ENCODE data around the gene ADK. TPM values are rescaled to one million over a fixed set of nuclear protein-coding genes. Genes with fewer than 3 reads are reported as not detected.

ADK gene
- total and polyA plus RNA-seq, 2 of the 13 experiments (the other 11 are each of a cell fraction or from before 2014, with no cell fraction given) = 48.6 to 79.1 TPM

DNA sequence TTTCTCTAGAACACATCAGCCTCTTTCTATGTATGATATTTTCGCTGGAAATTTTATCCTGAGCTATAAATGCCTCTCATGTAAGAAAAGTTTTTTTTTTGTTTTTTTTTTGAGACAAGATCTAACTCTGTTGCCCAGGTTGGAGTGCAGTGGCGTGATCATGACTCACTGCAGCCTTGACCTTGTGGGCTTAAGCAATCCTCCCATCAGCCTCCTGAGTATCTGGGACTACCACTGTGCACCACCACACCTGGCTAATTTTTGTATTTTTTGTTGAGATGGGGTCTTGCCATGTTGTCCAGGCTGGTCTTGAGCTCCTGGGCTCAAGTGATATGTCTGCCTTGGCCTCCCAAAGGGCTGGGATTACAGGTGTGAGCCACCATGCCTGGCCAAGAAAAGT, 80.4 kb downstream of the ADK start:
- no peaks in the 10 kb centered on the region for H3K27me3 ChIP-seq (ENCODE audit: control insufficient read depth in 1 of 2, insufficient read depth in 2 of 2, low read length in 2 of 2)
- no peak overlapping the region for H3K4me2 ChIP-seq (ENCODE audit: low read depth, low read length)
- TF ChIP-seq ZNF124 (CRISPR knock-in tag; IDR thresholded peaks at IDR 0.05) (no peak), FOSL1 (CRISPR knock-in tag; IDR thresholded peaks at IDR 0.05; ENCODE audit: borderline replicate concordance) (peak; percentile 50; the same call in 1 of the 2 replicates), ARID5B (CRISPR knock-in tag; IDR thresholded peaks at IDR 0.05) (peak; percentile 46), JUNB (CRISPR knock-in tag; IDR thresholded peaks at IDR 0.05; ENCODE audit: borderline replicate concordance) (0 out of 2 replicates have a peak, but pooled peaks have one; percentile 43), CEBPG (CRISPR knock-in tag; IDR thresholded peaks at IDR 0.05) (peak; percentile 60), ZNF121 (CRISPR knock-in tag; IDR thresholded peaks at IDR 0.05) (peak; percentile 82), ELF4 (CRISPR knock-in tag; IDR thresholded peaks at IDR 0.05; ENCODE audit: borderline replicate concordance) (no peak), PAX8 (CRISPR knock-in tag; IDR thresholded peaks at IDR 0.05; ENCODE audit: borderline replicate concordance) (no peak), NR2F6 (IDR thresholded peaks at IDR 0.05) (peak; percentile 46), NR2F6 (CRISPR knock-in tag; IDR thresholded peaks at IDR 0.05) (peak; percentile 76), GATAD2A (CRISPR knock-in tag; IDR thresholded peaks at IDR 0.05) (peak; percentile 49), FOSL2 (CRISPR knock-in tag; IDR thresholded peaks at IDR 0.05) (peak; percentile 95), SRY (CRISPR knock-in tag; IDR thresholded peaks at IDR 0.05) (no peak), ZNF563 (CRISPR knock-in tag; IDR thresholded peaks at IDR 0.05) (0 out of 2 replicates have a peak, but pooled peaks have one; percentile 30), CEBPB (IDR thresholded peaks at IDR 0.05; ENCODE audit: borderline replicate concordance, low read depth, low read length) (peak; percentile 54; the same call in 1 of the 2 replicates), RARA (CRISPR knock-in tag; IDR thresholded peaks at IDR 0.05) (peak; percentile 21; the same call in 1 of the 2 replicates), ZBTB38 (CRISPR knock-in tag; IDR thresholded peaks at IDR 0.05) (no peak)
- TF ChIP-seq, protein P1, sequence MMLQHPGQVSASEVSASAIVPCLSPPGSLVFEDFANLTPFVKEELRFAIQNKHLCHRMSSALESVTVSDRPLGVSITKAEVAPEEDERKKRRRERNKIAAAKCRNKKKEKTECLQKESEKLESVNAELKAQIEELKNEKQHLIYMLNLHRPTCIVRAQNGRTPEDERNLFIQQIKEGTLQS (CRISPR knock-in tag; IDR thresholded peaks at IDR 0.05) = peak; percentile 62; the same call in 1 of the 2 replicates
- no peak overlapping the region for H3K27ac ChIP-seq (ENCODE audit: extremely low read length, insufficient read depth, low read length)
- H3K36me3 ChIP-seq (replicated peaks in 1 of 2; ENCODE audit: control insufficient read depth in 1 of 2, insufficient read depth in 2 of 2, low read length in 2 of 2) = 0 out of 5 replicates have a peak, but pooled peaks cover 0 to under 1% of the 10 kb centered on the region in 2 experiments
- POLR2A ChIA-PET = no interaction called here
- WGBS (ENCODE audit: low lambda C conversion rate) = 93% methylated on average over 2 of the region's 2 CpGs
- DNase-seq (ENCODE audit: low spot score) (peak; percentile 20), FAIRE-seq (no peak), ATAC-seq (peak; percentile 56)
- no peaks in the 10 kb centered on the region for H3K9me3 ChIP-seq (ENCODE audit: low read length)
- no peaks in the 10 kb centered on the region for H4K20me1 ChIP-seq (ENCODE audit: insufficient read depth, low read length)
- BruUV-seq (replicated peaks) = no TSS peak
- H3K79me2 ChIP-seq (ENCODE audit: insufficient read depth, low read length) = peaks cover 4% of the 10 kb centered on the region
- intact Hi-C loops (cut with micrococcal nuclease; ENCODE audit: unreplicated experiment) (no loop called here), in situ Hi-C loops (cut with HindIII; ENCODE audit: extremely low pct_ligation_motif_present, low pct_unique_long_range_greater_than_20kb) (no loop called here)
- no peak overlapping the region for H2AFZ ChIP-seq (ENCODE audit: low read length)
- H3K4me3 ChIP-seq (replicated peaks in 1 of 3; ENCODE audit: insufficient read depth in 1 of 3, low read depth in 2 of 3, low read length in 3 of 3) = no peak overlapping the region
- CTCF ChIA-PET (ENCODE audit: low intra/inter-chr PET ratio, low total read pairs) = no interaction called here
- H3K4me1 ChIP-seq (ENCODE audit: insufficient read depth, low read length) = peaks cover 9% of the 10 kb centered on the region; the same call in 1 of the 2 replicates
- H3K9ac ChIP-seq (ENCODE audit: insufficient read depth, low read depth, low read length) = no peak overlapping the region
